Measurements from ENCODE around the gene TCTN1. TPM values are rescaled to one million over a fixed set of nuclear protein-coding genes. Genes with fewer than 3 reads are reported as not detected.

The TCTN1 gene
- total and polyA plus RNA-seq, 9 of the 15 experiments (the other 6 are each of a cell fraction or from before 2014, with no cell fraction given): 0.32 to 12.5 (median 4.0) TPM

GRCh38 chr12:110600254-110600653 is 13.7 kb upstream of the TCTN1 start (continued):
- TF ChIP-seq CEBPG (CRISPR knock-in tag; IDR thresholded peaks at IDR 0.05) (peak; percentile 58; the same call in 1 of the 2 replicates), CEBPG (tag; conservative IDR thresholded peaks at IDR 0.05 in 1 of 2, IDR thresholded peaks at IDR 0.05 in 1 of 2) (peak; percentile 93 to 98), HDAC1 (IDR thresholded peaks at IDR 0.05) (no peak), BRD9 (IDR thresholded peaks at IDR 0.05; ENCODE audit: low read depth, partially characterized antibody) (peak; percentile 31), SMAD1 (IDR thresholded peaks at IDR 0.05; ENCODE audit: low read depth, low read length, partially characterized antibody) (no peak), RBBP5 (IDR thresholded peaks at IDR 0.05; ENCODE audit: borderline replicate concordance, insufficient read depth, low read length, poor library complexity, severe bottlenecking) (no peak), ZSCAN32 (CRISPR knock-in tag; IDR thresholded peaks at IDR 0.05) (no peak), MCM3 (IDR thresholded peaks at IDR 0.05) (no peak), CTCF (IDR thresholded peaks at IDR 0.05 in 2 of 3, conservative IDR thresholded peaks at IDR 0.05 in 1 of 3; ENCODE audit: insufficient read depth in 2 of 3, low read depth in 1 of 3, low read length in 3 of 3) (peak; percentile 41 to 80 (median 43); a peak in 5 of 6 replicates), CBX2 (IDR thresholded peaks at IDR 0.05; ENCODE audit: insufficient read depth, low read length, poor library complexity, severe bottlenecking) (no peak), KDM5B (IDR thresholded peaks at IDR 0.05; ENCODE audit: insufficient replicate concordance, low read depth, low read length) (no peak), CREB3L1 (IDR thresholded peaks at IDR 0.05; ENCODE audit: borderline replicate concordance, low read depth) (no peak), HEY1 (CRISPR knock-in tag; IDR thresholded peaks at IDR 0.05; ENCODE audit: borderline replicate concordance) (no peak), FIP1L1 (IDR thresholded peaks at IDR 0.05; ENCODE audit: low read depth, low read length, poor library complexity, severe bottlenecking) (no peak), BHLHE40 (IDR thresholded peaks at IDR 0.05; ENCODE audit: low read length) (no peak), NR2F6 (CRISPR knock-in tag; IDR thresholded peaks at IDR 0.05) (no peak)
